ENCODE data around the gene ABHD16A.

ABHD16A gene

DNA sequence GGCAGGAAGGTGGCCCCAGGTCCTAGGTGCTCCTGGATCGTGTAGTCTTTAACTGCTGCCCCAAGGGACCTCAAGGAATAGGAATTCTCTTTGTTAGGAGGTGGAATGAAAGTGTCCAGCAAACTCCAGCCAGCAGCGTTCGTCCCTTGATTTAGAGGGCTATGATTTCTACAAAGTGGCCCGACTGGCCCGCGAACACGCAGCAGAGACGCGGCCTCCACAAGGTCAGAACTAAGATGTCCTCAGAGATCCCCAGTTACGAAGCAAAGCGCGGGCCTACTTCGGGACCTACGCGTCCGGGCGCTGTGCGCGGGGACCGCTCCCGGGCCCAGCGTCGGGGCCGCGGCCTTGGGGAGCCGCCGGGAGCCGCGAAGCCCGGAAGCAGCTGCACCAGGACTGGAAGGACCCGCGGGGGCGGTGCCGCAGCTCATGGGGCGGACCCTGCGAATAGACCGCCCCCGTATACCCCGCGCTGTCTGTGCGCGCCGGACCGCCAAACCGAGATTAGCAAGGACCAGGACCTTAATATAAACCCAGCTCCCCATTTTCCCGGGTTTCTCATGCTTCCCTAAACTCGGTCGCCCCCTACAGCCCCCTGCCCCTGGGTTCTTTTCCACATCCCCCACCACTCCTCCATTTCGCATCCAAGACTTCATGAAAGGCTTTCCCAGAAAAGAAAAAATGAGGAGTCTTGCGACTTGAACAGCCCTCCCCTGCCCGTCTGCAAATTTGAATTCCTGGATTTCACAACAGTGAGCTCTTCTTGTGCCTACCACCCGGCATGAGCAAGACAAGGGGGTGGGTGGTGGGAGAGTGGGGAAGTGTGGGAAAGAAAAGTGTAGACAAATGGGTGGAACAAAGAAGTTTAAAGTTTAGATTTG lies 42.5 kb downstream of the ABHD16A start, which contains the start of gene C6orf47:
TSS of gene C6orf47 (minus strand) at position 398 of the 881 bp plus-strand sequence. CDS start 831 bp downstream, outside the sequence.
- no peak for FAIRE-seq

- FAIRE-seq = no peak
These were observed 43.3 kb downstream of the ABHD16A start for GRCh38 chr6:31659649-31660380.

DNA sequence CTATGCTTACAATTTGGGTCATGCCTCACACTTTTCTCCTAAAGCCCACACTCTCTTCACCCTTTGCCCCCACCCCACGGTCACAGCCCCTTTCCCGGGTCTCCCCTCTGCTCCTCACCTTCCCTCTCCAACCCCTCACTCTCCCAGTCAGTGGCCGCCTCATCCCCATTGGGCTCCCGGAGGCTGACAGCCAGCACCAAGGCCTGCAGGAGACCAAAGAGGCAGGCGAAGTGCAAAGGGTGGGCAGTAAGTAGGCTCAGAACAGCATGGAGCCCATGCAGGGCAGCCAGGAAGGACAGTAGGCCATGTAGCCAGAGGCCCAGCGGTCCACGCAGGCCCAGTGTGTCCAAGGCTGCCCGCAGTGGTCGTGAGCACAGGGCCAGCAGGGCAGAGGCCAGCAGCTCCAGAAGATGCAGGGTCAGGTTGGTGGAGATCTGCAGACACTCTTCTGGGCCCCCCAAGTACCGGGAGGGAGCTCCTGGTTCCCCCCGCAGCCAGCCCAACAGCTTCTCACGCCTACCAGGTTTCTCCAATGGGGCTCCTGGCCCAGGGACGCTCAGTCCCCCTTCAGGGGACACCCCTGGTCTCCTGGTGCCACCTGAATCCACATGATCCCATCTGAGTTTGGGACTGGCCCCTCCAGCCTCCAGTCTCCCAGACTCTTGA lies 44.0 kb downstream of the ABHD16A start:
- FAIRE-seq = no peak

GRCh38 chr6:31658158-31658688 lies 44.9 kb downstream of the ABHD16A start:
- FAIRE-seq = no peak

GRCh38 chr6:31657406-31658157 lies 45.5 kb downstream of the ABHD16A start:
- FAIRE-seq = no peak

GRCh38 chr6:31655349-31656237 lies 47.5 kb downstream of the ABHD16A start, which contains the start of gene APOM:
Gene APOM, plus strand, starts transcription at chr6:31655894. Its CDS starts 73 bp downstream, at chr6:31655967.
- FAIRE-seq = no peak

DNA sequence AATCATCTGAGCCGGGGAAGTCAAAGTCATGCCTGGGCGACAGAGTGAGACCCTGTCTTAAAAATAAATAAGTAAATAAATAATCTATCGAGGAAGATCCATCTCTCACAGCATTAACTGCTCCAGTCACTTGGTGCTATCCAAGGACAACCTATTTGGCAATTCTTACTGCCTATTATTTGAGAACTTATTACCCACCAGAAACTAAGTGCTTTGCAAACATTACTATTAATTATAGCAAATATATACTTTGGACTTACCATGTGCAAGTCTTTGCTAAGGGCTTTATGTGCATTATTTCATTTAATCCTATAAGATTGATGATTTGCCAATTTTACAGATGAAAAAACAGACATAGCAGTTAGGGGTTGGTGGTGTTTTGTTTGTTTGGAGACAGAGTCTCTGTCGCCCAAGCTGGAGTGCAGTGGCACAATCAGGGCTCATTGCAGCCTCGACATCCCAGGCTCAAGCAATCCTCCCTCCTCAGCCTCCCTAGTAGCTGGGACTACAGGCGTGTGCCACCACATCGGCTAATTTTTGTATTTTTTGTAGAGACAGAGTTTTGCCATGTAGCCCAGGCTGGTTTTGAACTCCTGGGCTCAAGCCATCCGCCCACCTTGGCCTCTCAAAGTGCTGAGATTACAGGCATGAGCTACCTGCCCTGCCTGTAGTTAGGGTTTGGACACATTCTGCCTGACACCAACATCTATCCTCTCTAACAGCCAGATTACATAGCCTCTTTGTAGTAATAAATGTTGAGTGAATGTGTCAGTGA lies 48.4 kb downstream of the ABHD16A start:
- FAIRE-seq = no peak

DNA sequence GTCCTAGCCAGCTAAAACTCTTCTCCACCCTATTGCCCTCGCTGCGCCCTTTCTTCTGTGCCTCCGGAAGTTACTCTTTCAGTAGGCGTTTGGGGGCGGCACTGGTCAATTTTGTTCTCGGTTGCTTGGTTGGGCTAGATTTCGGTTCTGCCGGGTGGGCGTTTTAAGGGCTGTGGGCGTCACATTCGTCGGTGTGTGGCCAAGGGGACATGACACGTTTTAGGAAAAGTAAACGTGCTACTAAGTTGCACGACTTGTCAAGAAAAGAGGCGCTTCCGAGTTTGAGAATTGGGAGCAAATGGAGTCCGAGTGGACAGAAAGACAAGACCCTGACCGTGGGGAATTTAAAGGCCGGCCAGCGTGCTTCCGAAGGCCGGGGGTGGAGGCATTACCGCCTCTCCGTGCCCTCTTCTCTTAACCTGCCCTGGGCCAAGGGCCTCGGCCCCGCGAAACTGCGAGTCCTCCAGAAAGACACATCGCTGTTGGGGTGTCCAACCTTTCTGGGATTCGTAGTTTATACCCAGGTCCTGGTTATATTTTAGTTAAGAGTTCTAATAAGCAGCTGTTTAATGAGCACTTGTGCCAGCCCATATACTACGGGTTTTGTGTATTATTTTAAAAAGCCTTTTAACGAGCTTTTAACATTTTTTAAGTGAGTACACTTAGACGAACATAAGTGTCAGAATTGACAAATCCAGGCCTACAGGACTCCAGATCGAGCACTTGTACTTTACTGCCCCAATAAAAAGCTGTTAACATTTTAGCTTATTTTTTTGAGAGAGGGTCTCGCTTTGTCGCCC lies 50.0 kb downstream of the ABHD16A start:
- peak; percentile 91 for FAIRE-seq

DNA sequence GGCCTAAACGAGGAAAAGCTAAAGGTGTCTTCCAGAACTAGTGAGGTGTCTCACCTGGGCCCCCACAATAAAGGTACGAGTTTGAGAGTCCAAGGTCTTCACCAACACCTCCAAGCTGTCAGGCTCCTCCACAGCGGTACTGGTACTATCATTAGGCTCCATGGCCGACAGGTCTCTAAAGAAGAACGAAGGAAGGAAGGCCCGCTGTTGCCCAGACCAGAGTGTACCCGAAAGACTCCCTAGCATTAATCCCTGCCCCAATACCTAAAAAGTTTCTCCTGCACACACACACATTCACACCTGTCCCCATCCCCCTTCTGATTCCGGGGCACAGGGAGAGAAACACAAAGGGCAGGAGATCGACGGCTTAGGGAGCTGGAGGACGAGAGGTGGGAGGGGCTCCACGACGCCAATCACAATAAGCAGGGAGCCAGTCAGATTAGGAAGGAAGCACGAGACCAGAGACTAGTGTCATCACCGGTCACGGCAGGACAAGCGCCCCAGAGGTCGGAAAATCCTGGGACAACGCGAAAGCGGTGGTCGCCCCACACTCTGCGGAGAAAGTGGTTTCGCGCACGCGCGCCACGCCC lies 51.4 kb downstream of the ABHD16A start:
- no peak for FAIRE-seq

GRCh38 chr6:31645325-31645724 lies 57.8 kb downstream of the ABHD16A start:
- FAIRE-seq = no peak

DNA sequence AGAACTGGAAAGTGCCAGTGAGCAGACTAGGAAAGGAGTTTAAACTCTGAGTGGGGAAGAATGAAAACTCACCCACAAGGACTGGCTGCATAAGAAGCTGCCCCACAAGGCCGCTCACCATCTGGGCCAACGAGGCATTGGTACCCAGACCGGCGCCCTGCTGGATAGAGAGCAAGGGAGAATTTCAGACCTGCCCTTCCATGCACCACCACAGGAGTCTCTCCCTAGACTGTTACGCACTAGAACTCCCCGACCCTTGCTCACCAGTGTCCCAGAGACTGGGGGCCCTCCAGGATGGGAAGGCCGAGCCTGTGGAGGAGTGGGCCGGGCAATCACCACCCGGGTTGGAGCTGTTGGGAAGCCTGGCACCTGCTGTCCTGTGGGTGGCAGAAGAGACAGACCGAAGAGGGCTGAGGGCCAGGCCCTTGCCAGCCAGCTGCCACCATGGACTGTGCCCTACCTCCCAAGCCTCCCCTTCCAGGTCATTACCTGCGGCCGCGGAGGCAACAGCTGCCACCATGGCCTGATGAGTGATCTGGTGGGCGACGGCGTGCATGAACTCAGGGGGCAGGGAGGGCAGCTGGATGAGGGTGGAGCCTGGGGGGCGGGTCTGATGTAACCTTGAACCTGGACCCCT lies 59.2 kb downstream of the ABHD16A start:
- no peak for FAIRE-seq

DNA sequence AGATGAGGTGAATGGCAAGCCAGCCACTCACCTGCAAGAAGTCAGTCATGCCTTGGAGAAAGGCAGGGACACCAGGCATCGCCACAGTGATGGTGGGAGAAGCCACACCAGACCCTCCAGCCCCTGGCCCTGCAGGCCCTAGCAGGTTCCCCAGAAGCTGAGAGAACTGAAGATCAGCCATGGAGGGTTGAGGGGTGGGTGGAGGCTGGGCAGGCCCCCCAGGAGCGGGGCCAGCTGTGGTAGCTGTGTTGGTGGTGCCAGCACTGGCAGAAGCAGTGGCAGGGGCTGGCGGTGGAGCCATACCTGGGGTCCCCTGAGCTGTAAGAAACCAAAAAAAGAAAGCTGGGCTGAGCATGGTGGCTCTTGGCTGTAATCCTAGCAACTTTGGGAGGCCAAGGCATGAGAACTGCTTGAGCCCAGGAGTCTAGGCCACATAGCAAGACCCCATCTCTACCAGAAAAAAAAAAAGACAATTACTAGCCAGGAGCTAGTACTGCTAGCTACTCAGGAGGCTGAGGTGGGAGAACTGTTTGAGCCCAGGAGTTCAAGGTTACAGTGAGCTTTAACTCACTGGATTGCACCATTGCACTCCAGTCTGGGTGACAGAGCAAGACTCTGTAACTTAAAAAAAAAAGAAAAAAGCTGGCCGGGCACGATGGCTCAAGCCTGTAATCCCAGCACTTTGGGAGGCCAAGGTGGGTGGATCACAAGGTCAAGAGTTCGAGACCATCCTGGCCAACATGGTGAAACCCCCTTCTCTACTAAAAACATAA lies 60.1 kb downstream of the ABHD16A start:
- no peak for FAIRE-seq

DNA sequence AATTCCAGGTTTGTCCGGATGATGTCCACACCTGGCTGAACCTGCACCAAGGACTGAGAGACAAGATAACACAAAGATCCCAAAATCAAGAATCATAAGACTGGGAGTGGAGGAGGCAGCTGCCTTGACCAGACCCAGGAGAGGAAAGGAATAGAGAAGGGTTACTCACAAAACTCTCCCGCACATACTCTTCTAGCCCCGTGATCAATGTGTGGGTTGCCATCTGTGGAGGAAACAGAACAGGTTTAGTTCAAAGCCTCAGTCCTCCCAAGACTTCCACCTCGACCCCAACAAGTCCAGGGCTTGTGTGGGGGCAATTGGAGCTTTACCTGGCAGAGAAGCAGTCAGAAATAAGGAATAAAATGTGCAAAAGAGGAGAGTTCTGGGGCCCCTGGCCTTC lies 61.8 kb downstream of the ABHD16A start:
- FAIRE-seq = no peak

- FAIRE-seq = no peak
These were observed 62.5 kb downstream of the ABHD16A start for GRCh38 chr6:31640612-31641011.

DNA sequence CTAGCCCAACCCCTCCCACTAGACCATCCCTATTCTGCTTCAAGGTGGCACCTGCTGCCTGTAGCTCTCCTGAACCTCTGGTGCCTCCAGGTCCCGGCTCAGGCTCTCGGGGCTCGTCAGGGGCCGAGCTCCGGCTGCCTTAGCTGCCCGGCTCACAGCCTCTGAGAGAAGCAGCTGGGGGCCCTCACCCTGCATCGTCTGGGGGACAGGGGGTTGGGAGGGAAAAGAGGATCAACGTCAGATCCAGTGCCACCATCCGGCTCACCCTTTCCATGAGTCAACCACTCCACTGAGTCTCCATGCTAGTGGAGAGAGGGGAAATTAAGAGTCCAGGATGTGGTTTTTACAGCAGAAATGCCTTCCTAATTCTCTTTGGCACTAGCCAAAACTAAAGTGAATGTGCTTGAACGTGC lies 63.7 kb downstream of the ABHD16A start:
- no peak for FAIRE-seq

GRCh38 chr6:31639043-31639442 lies 64.1 kb downstream of the ABHD16A start:
- FAIRE-seq = no peak
